CD8-positive, alpha-beta memory T cell (primary cell): ENCODE measurements around the gene HNRNPK. TPM values are rescaled to one million over a fixed set of nuclear protein-coding genes. Genes with fewer than 3 reads are reported as not detected.

Experiments used
- CTCF ChIA-PET: fragments of 350-600 bp; sonication (Branson Sonifier 250); formaldehyde crosslinking; loops from one replicate; lab custom pipeline; 2021; ENCODE audit warnings: antibody characterized with exemption; lab: Charles Lee
- POLR2A ChIA-PET: fragments of 350-600 bp; sonication (Branson Sonifier 250); formaldehyde crosslinking; loops from one replicate; lab custom pipeline; 2021; ENCODE audit warnings: antibody characterized with exemption; lab: Charles Lee
- DNase-seq, 5 donors: peaks; one replicate each; pipeline versions ENCODE4 v3.0.0 to v3.0.0-alpha.2; 2020 to 2022; ENCODE audit warnings: mixed read lengths in 1 of 5
- H3K27ac ChIP-seq: one replicate; pipeline ENCODE4 v1.7.0; 2013; ENCODE audit warnings: low read depth, mild to moderate bottlenecking, low read length, moderate library complexity
- H3K27me3 ChIP-seq: 2 replicates; pipeline ENCODE4 v1.7.0; 2013; ENCODE audit warnings: low read length, mild to moderate bottlenecking; ENCODE audit not compliant: insufficient read depth, poor library complexity, severe bottlenecking
- H3K36me3 ChIP-seq: 2 replicates; pipeline ENCODE4 v1.7.0; 2013; ENCODE audit warnings: mild to moderate bottlenecking, low read length, moderate library complexity; ENCODE audit not compliant: insufficient read depth
- H3K4me1 ChIP-seq: 2 replicates; pipeline ENCODE4 v1.7.0; 2013; ENCODE audit warnings: mild to moderate bottlenecking, low read length, moderate library complexity; ENCODE audit not compliant: insufficient read depth
- H3K4me3 ChIP-seq: 2 replicates; pipeline ENCODE4 v1.7.0; 2013; ENCODE audit warnings: mild to moderate bottlenecking, low read length
- H3K9me3 ChIP-seq: 2 replicates; pipeline ENCODE4 v1.7.0; 2013; ENCODE audit warnings: mild to moderate bottlenecking, low read length
- H3K27ac Mint-ChIP-seq, 8 donors: one replicate each; pipeline ENCODE4 v1.8.0; 2020 to 2021; ENCODE audit warnings: mixed read lengths in 8 of 8, mild to moderate bottlenecking in 6 of 8, inconsistent platforms in 3 of 8, moderate library complexity in 3 of 8
- H3K27me3 Mint-ChIP-seq, 2 donors: one replicate each; pipeline ENCODE4 v1.8.0; 2020 to 2021; ENCODE audit warnings: mixed read lengths in 2 of 2, mild to moderate bottlenecking in 1 of 2, moderate library complexity in 1 of 2
- H3K36me3 Mint-ChIP-seq, 3 donors: one replicate each; pipeline ENCODE4 v1.8.0; 2020 to 2021; ENCODE audit warnings: mixed read lengths in 3 of 3, inconsistent platforms in 1 of 3, mild to moderate bottlenecking in 1 of 3
- H3K4me1 Mint-ChIP-seq, 3 donors: one replicate each; pipeline ENCODE4 v1.8.0; 2020 to 2021; ENCODE audit warnings: mixed read lengths in 3 of 3, inconsistent platforms in 1 of 3, mild to moderate bottlenecking in 1 of 3
- H3K4me3 Mint-ChIP-seq, 7 donors: one replicate each; pipeline ENCODE4 v1.8.0; 2020 to 2021; ENCODE audit warnings: mixed read lengths in 7 of 7, mild to moderate bottlenecking in 6 of 7, moderate library complexity in 4 of 7, inconsistent platforms in 2 of 7
- H3K9me3 Mint-ChIP-seq, 5 donors: one replicate each; pipeline ENCODE4 v1.8.0; 2020 to 2022; ENCODE audit warnings: mixed read lengths in 5 of 5, mild to moderate bottlenecking in 3 of 5, moderate library complexity in 2 of 5, inconsistent platforms in 1 of 5
- polyA plus RNA-seq: library from polyadenylated mRNA; unstranded; fragments of 300-500 nt; fragmentation: Illumina TruSeq; gene quantifications from one replicate; pipeline ENCODE4 v1.2.3, GENCODE V29; 2021
- total RNA-seq, 2 experiments: library from RNA; stranded (reverse); gene quantifications; one replicate each; pipeline ENCODE4 v1.2.3, GENCODE V29; 2021

Gene HNRNPK
- total and polyA plus RNA-seq, 3 experiments from 2014 or later = 870 to 904 (median 884) TPM

DNA sequence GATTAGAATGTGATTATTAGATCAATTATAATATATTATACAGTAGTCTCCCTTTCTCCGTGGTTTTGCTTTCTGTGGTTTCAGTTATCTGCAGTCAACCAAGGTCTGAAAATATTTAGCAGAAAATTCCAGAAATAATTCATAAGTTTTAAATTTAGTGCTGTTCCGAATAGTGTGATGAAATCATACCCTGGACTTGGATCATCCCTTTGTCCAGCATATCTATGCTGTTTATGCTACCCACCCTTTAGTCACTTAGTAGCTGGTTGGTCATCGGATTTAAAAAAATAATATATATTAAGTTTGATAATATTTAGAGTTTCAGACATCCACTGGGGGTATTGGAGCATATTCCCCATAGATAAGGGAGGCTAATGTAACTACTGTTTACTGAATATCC is 20.2 kb upstream of the HNRNPK start:
- POLR2A ChIA-PET = no interaction called here
- no peak overlapping the region for H3K27ac ChIP-seq
- H3K9me3 ChIP-seq = no peaks in the 10 kb centered on the region
- no peak overlapping the region for H3K4me3 Mint-ChIP-seq
- H3K4me3 ChIP-seq = no peak overlapping the region
- no peak for DNase-seq
- CTCF ChIA-PET = interaction anchor here (1.0 to 1.2 kb wide), 2 partner anchors 63 to 261 kb away, joined by 3 to 4 read pairs; no protein-coding TSS in a partner anchor
- H3K4me1 ChIP-seq = no peaks in the 10 kb centered on the region
- no peaks in the 10 kb centered on the region for H3K27me3 ChIP-seq
- no peaks in the 10 kb centered on the region for H3K9me3 Mint-ChIP-seq
- H3K27ac Mint-ChIP-seq = no peak overlapping the region
- no peaks in the 10 kb centered on the region for H3K27me3 Mint-ChIP-seq
- H3K36me3 Mint-ChIP-seq = peaks cover 0 to 10% (median 10%) of the 10 kb centered on the region in 3 donors
- no peaks in the 10 kb centered on the region for H3K36me3 ChIP-seq
- H3K4me1 Mint-ChIP-seq = peaks cover 11 to 27% (median 12%) of the 10 kb centered on the region in 3 donors

DNA sequence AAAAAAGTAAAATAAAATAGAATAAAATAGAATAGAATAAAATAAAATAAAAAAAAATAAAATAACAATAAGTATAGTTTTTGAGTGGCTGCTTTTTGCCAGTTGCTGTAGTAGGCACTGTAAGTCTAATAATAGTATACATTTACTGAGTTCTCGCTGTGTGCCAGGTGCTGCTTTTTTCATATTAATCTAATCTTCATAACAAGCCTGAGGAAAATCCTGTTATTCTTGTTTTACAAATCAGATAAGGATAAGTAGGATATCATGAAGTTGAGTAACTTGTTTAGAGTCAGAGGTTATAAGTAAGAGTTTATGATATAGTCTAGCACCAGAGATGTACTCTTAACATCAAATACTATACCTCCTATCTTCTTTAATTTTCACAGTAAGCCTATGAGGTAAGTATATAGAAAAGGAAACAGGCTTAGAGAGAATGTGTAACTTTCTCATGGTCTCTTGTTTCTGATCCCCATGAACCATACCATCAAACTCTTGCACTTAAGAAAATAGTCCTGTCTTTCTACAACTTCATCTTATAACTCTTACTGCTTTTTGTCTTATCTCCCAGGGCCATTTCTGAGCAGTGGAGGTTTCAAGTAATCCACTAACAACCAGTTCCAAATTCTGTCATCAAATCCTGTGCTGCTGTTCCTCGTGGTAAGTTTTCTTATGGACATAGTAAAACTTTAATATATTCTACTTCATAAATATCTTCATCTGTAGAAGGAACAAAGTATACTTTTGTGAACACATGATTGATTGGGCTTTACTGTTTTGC is 19.3 kb upstream of the HNRNPK start:
- Mint-ChIP-seq H3K9me3 (no peaks in the 10 kb centered on the region), H3K36me3 (peaks cover 0 to 10% (median 6%) of the 10 kb centered on the region in 3 donors), H3K4me1 (peaks cover 11 to 27% (median 12%) of the 10 kb centered on the region in 3 donors), H3K4me3 (no peak overlapping the region), H3K27me3 (no peaks in the 10 kb centered on the region), H3K27ac (no peak overlapping the region)
- H3K27me3 ChIP-seq = no peaks in the 10 kb centered on the region
- no peaks in the 10 kb centered on the region for H3K4me1 ChIP-seq
- POLR2A ChIA-PET = no interaction called here
- CTCF ChIA-PET = no interaction called here
- no peak for DNase-seq
- H3K9me3 ChIP-seq = no peaks in the 10 kb centered on the region
- no peak overlapping the region for H3K27ac ChIP-seq
- H3K4me3 ChIP-seq = no peak overlapping the region
- H3K36me3 ChIP-seq = no peaks in the 10 kb centered on the region

DNA sequence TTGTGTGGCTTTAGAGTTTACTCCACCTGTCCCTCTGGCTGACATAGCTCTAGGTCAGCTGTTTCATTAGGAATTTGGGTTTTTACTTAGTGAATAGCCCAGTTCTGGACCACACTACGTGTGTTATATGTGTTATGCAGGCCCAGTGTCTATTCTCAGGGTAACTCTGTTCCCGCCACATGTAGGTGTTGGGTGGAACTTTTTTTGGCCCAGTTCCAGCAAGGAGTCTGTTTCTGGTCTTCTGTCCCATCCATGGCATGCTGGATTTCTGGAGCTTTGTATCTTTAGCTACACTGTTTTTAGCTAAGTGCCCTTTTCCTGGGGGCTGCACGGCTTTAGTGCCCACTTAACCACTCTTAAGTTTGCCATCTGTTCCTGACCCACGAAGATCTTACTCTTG is 16.1 kb upstream of the HNRNPK start:
- Mint-ChIP-seq H3K4me1 (peaks cover 0 to 11% (median 0%) of the 10 kb centered on the region in 3 donors), H3K27ac (no peak overlapping the region), H3K27me3 (no peaks in the 10 kb centered on the region), H3K36me3 (peaks cover 0 to 4% (median 0%) of the 10 kb centered on the region in 3 donors), H3K9me3 (no peaks in the 10 kb centered on the region), H3K4me3 (no peak overlapping the region)
- DNase-seq = no peak
- H3K4me1 ChIP-seq = no peaks in the 10 kb centered on the region
- ChIA-PET POLR2A (no interaction called here), CTCF (interaction anchor here (0.7 kb wide), 1 partner anchor 13 kb away, joined by 3 read pairs; no protein-coding TSS in a partner anchor)
- H3K4me3 ChIP-seq = no peak overlapping the region
- no peak overlapping the region for H3K27ac ChIP-seq
- H3K9me3 ChIP-seq = no peaks in the 10 kb centered on the region
- no peaks in the 10 kb centered on the region for H3K27me3 ChIP-seq
- H3K36me3 ChIP-seq = no peaks in the 10 kb centered on the region

DNA sequence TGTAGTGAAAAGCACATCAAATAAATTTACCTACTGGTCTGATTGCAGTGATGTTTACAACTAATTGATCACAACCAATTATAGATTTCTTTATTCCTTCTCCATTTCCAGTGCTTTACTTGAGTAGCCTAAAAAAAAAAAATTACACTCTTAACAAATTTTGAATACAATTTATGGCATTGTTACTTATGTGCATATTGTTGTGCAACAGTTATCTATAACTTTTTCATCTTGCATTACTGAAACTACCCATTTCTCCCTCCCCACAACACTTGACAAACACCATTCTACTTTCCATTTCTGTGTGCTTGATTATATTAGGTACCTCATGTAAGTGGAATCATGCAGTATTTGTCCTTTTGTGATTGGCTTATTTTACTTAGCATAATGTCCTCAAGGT is 12.9 kb upstream of the HNRNPK start:
- DNase-seq = no peak
- Mint-ChIP-seq H3K4me1 (peaks cover 0 to 11% (median 0%) of the 10 kb centered on the region in 3 donors), H3K27me3 (no peaks in the 10 kb centered on the region), H3K9me3 (no peaks in the 10 kb centered on the region), H3K27ac (no peak overlapping the region), H3K36me3 (peaks cover 4 to 16% (median 9%) of the 10 kb centered on the region in 3 donors), H3K4me3 (no peak overlapping the region)
- Histone ChIP-seq H3K4me1 (no peaks in the 10 kb centered on the region), H3K27ac (no peak overlapping the region), H3K27me3 (no peaks in the 10 kb centered on the region), H3K9me3 (no peaks in the 10 kb centered on the region), H3K36me3 (no peaks in the 10 kb centered on the region), H3K4me3 (no peak overlapping the region)
- ChIA-PET POLR2A (no interaction called here), CTCF (no interaction called here)

DNA sequence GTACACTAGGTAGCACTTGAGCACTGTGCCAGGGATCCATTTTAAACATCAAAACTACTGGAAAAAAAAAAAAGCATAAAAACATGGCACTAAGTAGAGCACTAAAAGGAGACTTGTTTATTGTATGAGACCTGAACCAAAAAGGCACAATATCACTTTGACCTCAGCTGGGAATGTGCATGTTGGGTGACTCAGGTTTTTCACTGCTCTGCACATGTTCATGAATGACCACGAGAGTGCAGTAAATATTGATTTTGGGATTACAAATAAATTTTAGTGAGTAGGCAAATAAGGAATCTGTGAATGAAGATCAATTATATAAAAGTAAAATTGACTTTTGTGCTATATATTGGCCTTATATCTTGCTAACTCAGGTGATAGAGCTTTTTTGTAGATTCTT is 12.4 kb upstream of the HNRNPK start:
- peaks cover 2 to 14% (median 2%) of the 10 kb centered on the region in 3 donors for H3K4me1 Mint-ChIP-seq
- DNase-seq = no peak
- Histone ChIP-seq H3K4me1 (no peaks in the 10 kb centered on the region), H3K27ac (no peak overlapping the region), H3K9me3 (no peaks in the 10 kb centered on the region), H3K4me3 (no peak overlapping the region), H3K27me3 (no peaks in the 10 kb centered on the region), H3K36me3 (no peaks in the 10 kb centered on the region)
- H3K4me3 Mint-ChIP-seq = no peak overlapping the region
- H3K36me3 Mint-ChIP-seq = peaks cover 4 to 16% (median 10%) of the 10 kb centered on the region in 3 donors
- POLR2A ChIA-PET = no interaction called here
- H3K9me3 Mint-ChIP-seq = no peaks in the 10 kb centered on the region
- CTCF ChIA-PET = no interaction called here
- no peak overlapping the region for H3K27ac Mint-ChIP-seq
- no peaks in the 10 kb centered on the region for H3K27me3 Mint-ChIP-seq

DNA sequence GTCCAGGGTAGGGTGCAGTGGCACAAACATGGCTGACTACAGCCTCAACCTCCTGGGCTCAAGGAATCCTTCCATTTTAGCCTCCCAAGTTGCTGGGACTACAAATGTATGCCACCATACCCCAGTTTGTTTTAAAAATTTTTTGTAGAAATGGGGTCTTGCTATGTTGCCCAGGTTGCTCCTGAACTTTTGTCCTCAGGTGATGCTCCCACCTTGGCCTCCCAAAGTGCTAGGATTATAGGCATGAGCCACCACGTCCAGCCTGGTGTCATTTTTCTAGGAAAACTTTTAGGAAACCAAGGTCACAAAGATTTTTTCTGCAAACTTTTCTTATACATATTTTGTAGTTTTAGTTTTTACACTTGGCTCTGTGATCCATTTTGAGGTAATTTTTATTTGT is 11.3 kb upstream of the HNRNPK start:
- no peak overlapping the region for H3K4me3 Mint-ChIP-seq
- H3K4me1 ChIP-seq = peaks cover 7% of the 10 kb centered on the region
- POLR2A ChIA-PET = no interaction called here
- DNase-seq = no peak
- no peaks in the 10 kb centered on the region for H3K27me3 Mint-ChIP-seq
- H3K27me3 ChIP-seq = no peaks in the 10 kb centered on the region
- peaks cover 5 to 20% (median 11%) of the 10 kb centered on the region in 3 donors for H3K4me1 Mint-ChIP-seq
- peaks cover 4 to 15% (median 13%) of the 10 kb centered on the region in 3 donors for H3K36me3 Mint-ChIP-seq
- no peaks in the 10 kb centered on the region for H3K9me3 ChIP-seq
- CTCF ChIA-PET = no interaction called here
- H3K9me3 Mint-ChIP-seq = no peaks in the 10 kb centered on the region
- H3K27ac Mint-ChIP-seq = no peak overlapping the region
- H3K36me3 ChIP-seq = no peaks in the 10 kb centered on the region
- H3K27ac ChIP-seq = no peak overlapping the region
- no peak overlapping the region for H3K4me3 ChIP-seq

DNA sequence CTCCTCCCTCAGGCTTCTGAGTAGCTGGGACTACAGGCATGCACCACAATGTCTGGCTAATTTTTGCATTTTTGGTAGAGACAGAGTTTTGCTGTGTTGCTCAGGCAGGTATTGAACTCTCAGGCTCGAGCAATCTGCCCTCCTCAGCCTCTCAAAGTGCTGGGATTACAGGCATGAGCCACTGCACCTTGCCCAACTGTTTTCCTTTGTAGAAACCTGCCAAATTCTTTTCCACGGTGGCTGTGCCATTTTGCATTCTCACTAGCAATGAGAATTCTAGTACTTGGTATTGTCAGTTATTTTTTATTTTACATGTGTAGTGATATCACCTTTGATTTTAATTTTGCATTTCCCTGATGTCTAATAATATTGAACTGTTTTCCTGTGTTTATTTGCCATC is 8.4 kb upstream of the HNRNPK start:
- Histone ChIP-seq H3K27ac (no peak overlapping the region), H3K27me3 (no peaks in the 10 kb centered on the region), H3K36me3 (no peaks in the 10 kb centered on the region), H3K4me1 (peaks cover 7% of the 10 kb centered on the region), H3K9me3 (no peaks in the 10 kb centered on the region), H3K4me3 (no peak overlapping the region)
- H3K36me3 Mint-ChIP-seq = peaks cover 4 to 15% (median 13%) of the 10 kb centered on the region in 3 donors
- peak overlapping the region in 1 of 7 donors; percentile 24 for H3K4me3 Mint-ChIP-seq
- POLR2A ChIA-PET = no interaction called here
- no peak for DNase-seq
- no peaks in the 10 kb centered on the region for H3K27me3 Mint-ChIP-seq
- H3K9me3 Mint-ChIP-seq = no peaks in the 10 kb centered on the region
- CTCF ChIA-PET = no interaction called here
- peak overlapping the region in 1 of 8 donors; percentile 23 for H3K27ac Mint-ChIP-seq
- peaks cover 5 to 15% (median 13%) of the 10 kb centered on the region in 3 donors for H3K4me1 Mint-ChIP-seq

DNA sequence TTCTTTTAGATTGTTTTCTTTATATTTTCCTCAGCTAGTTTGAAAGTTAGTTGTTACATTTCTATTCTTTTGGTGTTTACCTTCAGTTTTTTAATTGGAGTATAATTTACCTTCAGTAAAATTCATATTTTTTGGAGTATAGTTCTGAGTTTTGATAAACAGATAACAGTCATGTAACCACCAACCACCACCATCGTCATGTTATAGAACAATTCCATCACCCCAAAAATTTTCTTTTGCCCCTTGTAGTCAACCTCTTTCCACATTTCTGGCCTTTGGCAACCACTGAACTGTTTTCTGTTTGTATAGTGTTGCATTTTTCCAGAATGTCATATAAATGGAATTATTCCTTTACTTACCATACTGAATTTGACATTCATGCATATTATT is 7.4 kb upstream of the HNRNPK start:
- H3K4me3 Mint-ChIP-seq = peak overlapping the region in 3 of 7 donors; percentile 1 to 32 (median 18)

More for the DNA sequence above, 7.4 kb upstream of the HNRNPK start:
- ChIA-PET POLR2A (interaction anchor here (0.6 kb wide), 1 partner anchor 31 kb away, joined by 3 read pairs; a partner anchor contains a TSS), CTCF (no interaction called here)
- Mint-ChIP-seq H3K27ac (peak overlapping the region in 2 of 8 donors; percentile 21 to 51), H3K27me3 (no peaks in the 10 kb centered on the region), H3K4me1 (peaks cover 9 to 25% (median 22%) of the 10 kb centered on the region in 3 donors), H3K9me3 (no peaks in the 10 kb centered on the region), H3K36me3 (peaks cover 4 to 15% (median 13%) of the 10 kb centered on the region in 3 donors)
- peaks cover 7% of the 10 kb centered on the region for H3K4me1 ChIP-seq
- H3K27me3 ChIP-seq = no peaks in the 10 kb centered on the region
- DNase-seq = no peak
- no peaks in the 10 kb centered on the region for H3K9me3 ChIP-seq
- H3K27ac ChIP-seq = peak overlapping the region; percentile 24
- H3K36me3 ChIP-seq = no peaks in the 10 kb centered on the region
- no peak overlapping the region for H3K4me3 ChIP-seq
